ENCODE measurements around the gene MPEG1. TPM values are rescaled to one million over a fixed set of nuclear protein-coding genes. Genes with fewer than 3 reads are reported as not detected.

Gene MPEG1
- total and polyA plus RNA-seq, 2 of the 4 experiments (the other 2 are of a cell fraction): not detected

DNA sequence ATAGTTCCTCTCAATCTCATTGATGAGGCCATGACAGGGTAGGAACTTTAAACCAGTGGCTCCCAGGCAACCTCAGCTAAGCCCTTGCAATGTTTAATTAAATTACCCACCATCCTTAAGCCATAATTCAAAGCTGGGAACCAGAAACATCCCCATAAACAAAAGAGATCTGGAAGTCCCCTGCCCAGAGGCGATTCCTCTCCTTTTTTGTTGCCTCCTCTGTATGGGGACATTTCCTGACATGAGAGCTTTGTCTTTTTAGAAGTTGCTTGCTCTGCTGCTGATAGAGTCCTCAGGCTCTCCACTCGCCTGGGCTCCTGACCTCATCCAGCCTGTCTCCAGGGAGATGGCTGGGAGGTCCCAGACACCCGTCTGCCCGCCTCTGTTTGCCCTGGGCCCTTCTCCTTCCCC, 37.6 kb downstream of the MPEG1 start:
- Histone ChIP-seq H2BK120ac (ENCODE audit: low read depth, low read length) (no peak overlapping the region), H3K56ac (ENCODE audit: extremely low read depth, insufficient read depth, low read length) (no peak overlapping the region), H3K14ac (replicated peaks; ENCODE audit: low read depth, low read length) (no peak overlapping the region), H4K91ac (ENCODE audit: insufficient read depth, low read depth, low read length) (no peak overlapping the region), H3K4me3 (ENCODE audit: insufficient read depth, low read depth, low read length) (no peak overlapping the region), H3K4me1 (ENCODE audit: control insufficient read depth, insufficient read depth, low read length) (peaks cover 11% of the 10 kb centered on the region), H3K9me3 (ENCODE audit: control insufficient read depth, insufficient read depth, low read length) (no peaks in the 10 kb centered on the region), H3K27ac (ENCODE audit: insufficient read depth, low read length) (no peak overlapping the region), H3K9ac (ENCODE audit: low read depth, low read length) (no peak overlapping the region), H4K20me1 (ENCODE audit: insufficient read depth, low read length) (peaks cover 5% of the 10 kb centered on the region; the same call in 1 of the 2 replicates), H3K9me1 (ENCODE audit: insufficient read depth, low read length) (peaks cover 7% of the 10 kb centered on the region; the same call in 1 of the 2 replicates), H2AFZ (replicated peaks; ENCODE audit: low read length, poor library complexity) (no peak overlapping the region), H4K5ac (ENCODE audit: low read depth, low read length) (no peak overlapping the region), H2BK5ac (ENCODE audit: low read depth, low read length, poor library complexity, severe bottlenecking) (no peak overlapping the region), H3K18ac (ENCODE audit: low read depth, low read length) (no peak overlapping the region), H3K27me3 (ENCODE audit: control insufficient read depth, insufficient read depth, low read length) (no peaks in the 10 kb centered on the region), H2AK9ac (replicated peaks; ENCODE audit: low read depth, low read length, poor library complexity) (no peak overlapping the region), H4K8ac (ENCODE audit: low read depth in 2 of 2, low read length in 2 of 2) (no peak overlapping the region), H2AK5ac (ENCODE audit: low read depth, low read length) (peak overlapping the region; percentile 10; the same call in 1 of the 2 replicates), H3K23ac (ENCODE audit: low read depth, low read length) (no peak overlapping the region), H2BK20ac (ENCODE audit: low read depth, low read length) (no peak overlapping the region), H2BK15ac (ENCODE audit: low read depth, low read length) (no peak overlapping the region), H3K4ac (ENCODE audit: low read depth, low read length) (peak overlapping the region; percentile 9; the same call in 1 of the 2 replicates), H3K79me1 (ENCODE audit: low read depth in 1 of 2, low read length in 2 of 2) (peaks cover 0 to 16% of the 10 kb centered on the region in 2 experiments; a peak in 2 of 4 replicates), H3K36me3 (ENCODE audit: control insufficient read depth, insufficient read depth, low read length) (0 out of 2 replicates have a peak, but pooled peaks cover 2% of the 10 kb centered on the region), H3K4me2 (ENCODE audit: low read depth, low read length) (no peak overlapping the region; the same call in 1 of the 2 replicates)
- in situ Hi-C loops (cut with MboI; ENCODE audit: low sequenced_read_pairs) (no loop called here), intact Hi-C loops (cut with micrococcal nuclease) (no loop called here), dilution Hi-C loops (cut with HindIII; ENCODE audit: low sequenced_read_pairs, unreplicated experiment) (no loop called here)
- BruUV-seq (replicated peaks): no TSS peak
- DNase-seq: no peak
- no peak for ATAC-seq (ENCODE audit: low read depth)
- TF ChIP-seq RCOR1 (IDR thresholded peaks at IDR 0.05; ENCODE audit: insufficient replicate concordance, low read length) (no peak), CHD1 (IDR thresholded peaks at IDR 0.05; ENCODE audit: low read depth, low read length) (no peak), POLR2A (IDR thresholded peaks at IDR 0.05; ENCODE audit: low read depth, low read length) (no peak), MAZ (IDR thresholded peaks at IDR 0.05; ENCODE audit: borderline replicate concordance, low read depth, low read length) (no peak)
- TF ChIP-seq, protein P1, sequence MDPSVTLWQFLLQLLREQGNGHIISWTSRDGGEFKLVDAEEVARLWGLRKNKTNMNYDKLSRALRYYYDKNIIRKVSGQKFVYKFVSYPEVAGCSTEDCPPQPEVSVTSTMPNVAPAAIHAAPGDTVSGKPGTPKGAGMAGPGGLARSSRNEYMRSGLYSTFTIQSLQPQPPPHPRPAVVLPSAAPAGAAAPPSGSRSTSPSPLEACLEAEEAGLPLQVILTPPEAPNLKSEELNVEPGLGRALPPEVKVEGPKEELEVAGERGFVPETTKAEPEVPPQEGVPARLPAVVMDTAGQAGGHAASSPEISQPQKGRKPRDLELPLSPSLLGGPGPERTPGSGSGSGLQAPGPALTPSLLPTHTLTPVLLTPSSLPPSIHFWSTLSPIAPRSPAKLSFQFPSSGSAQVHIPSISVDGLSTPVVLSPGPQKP (IDR thresholded peaks at IDR 0.05; ENCODE audit: borderline replicate concordance, low read depth, low read length): no peak
- CTCF ChIA-PET: interaction anchor here (0.5 kb wide), 1 partner anchor 167 kb away, joined by 3 read pairs; no protein-coding TSS in a partner anchor
- POLR2A ChIA-PET (ENCODE audit: unreplicated experiment): no interaction called here
- 100% methylated on average over 1 of the region's 4 CpGs; no CpG with 5 or more reads in 1 of the 2 experiments for WGBS, 2 experiments (ENCODE audit: extremely low coverage in 2 of 2, insufficient read length in 1 of 2)
